Upper lobe of left lung (tissue), 4 donors: ENCODE results near the gene GRK1.

Experiments used
- EP300 ChIP-seq, 4 donors: sonication (generic); formaldehyde crosslinking; IDR thresholded peaks; one replicate each; pipeline ENCODE4 v1.5.1; 2017; ENCODE audit warnings: antibody characterized with exemption in 4 of 4, control low read depth in 2 of 4
- POLR2A ChIP-seq, 4 donors: fragments of 450-650 bp; IDR thresholded peaks; one replicate each; pipeline ENCODE4 v1.5.1; 2016 to 2017; ENCODE audit warnings: antibody characterized with exemption in 4 of 4, mild to moderate bottlenecking in 2 of 4
- POLR2AphosphoS5 ChIP-seq, 2 donors: sonication (generic); formaldehyde crosslinking; IDR thresholded peaks; one replicate each; pipeline ENCODE4 v1.5.1; 2017; ENCODE audit warnings: antibody characterized with exemption in 2 of 2
- TF ChIP-seq, protein P1 (sequence below), 6 experiments: fragments of 450-650 bp in 4 of 6; fragments of 200-600 bp in 2 of 6; sonication (generic) in 2 of 6; IDR thresholded peaks; one replicate each; pipeline ENCODE4 v1.5.1; 2016 to 2019; ENCODE audit warnings: antibody characterized with exemption in 6 of 6

DNA sequence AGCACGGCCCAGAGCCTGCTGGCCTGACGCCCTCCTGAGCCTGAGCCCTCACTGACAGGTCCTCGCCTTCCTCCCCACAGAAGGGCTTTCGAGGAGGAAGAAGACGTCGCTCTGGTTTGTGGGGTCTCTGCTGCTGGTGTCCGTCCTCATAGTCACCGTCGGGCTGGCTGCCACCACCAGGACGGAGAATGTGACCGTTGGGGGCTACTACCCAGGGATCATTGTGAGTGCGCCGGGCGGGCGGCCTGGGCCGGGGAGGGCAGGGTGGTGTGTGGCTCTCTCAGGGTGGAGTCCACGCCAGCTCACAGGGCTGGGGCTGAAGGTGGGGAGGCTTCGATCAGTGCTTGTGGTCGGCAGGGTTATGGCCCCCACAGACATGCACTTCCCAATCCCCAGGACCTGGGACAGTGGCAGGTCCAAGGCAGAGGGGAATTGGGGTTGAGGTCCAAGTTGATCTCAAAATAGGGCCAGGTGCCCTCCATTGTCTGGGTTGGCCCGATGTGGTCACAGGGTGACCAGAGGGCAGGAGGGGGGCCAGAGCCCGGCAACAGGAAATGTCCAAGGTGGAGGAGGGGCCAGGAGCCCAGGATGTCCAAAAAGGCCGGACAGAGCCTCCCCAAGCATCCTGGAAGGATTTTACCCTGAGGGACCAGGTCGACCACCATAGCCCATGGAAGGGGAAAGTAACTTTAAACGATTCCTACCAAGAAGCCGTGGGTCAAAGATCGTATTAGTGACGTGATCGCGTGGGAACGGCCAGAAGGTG is 99.2 kb downstream of the GRK1 start:
- TF ChIP-seq, protein P1, sequence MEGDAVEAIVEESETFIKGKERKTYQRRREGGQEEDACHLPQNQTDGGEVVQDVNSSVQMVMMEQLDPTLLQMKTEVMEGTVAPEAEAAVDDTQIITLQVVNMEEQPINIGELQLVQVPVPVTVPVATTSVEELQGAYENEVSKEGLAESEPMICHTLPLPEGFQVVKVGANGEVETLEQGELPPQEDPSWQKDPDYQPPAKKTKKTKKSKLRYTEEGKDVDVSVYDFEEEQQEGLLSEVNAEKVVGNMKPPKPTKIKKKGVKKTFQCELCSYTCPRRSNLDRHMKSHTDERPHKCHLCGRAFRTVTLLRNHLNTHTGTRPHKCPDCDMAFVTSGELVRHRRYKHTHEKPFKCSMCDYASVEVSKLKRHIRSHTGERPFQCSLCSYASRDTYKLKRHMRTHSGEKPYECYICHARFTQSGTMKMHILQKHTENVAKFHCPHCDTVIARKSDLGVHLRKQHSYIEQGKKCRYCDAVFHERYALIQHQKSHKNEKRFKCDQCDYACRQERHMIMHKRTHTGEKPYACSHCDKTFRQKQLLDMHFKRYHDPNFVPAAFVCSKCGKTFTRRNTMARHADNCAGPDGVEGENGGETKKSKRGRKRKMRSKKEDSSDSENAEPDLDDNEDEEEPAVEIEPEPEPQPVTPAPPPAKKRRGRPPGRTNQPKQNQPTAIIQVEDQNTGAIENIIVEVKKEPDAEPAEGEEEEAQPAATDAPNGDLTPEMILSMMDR (IDR thresholded peaks at IDR 0.05), result no peak
- no peak for TF ChIP-seq POLR2AphosphoS5 (IDR thresholded peaks at IDR 0.05)
- no peak for TF ChIP-seq POLR2A (IDR thresholded peaks at IDR 0.05)
- TF ChIP-seq EP300 (IDR thresholded peaks at IDR 0.05), result no peak
